Suprapubic skin (tissue), 4 donors: ENCODE data around the gene IMPG2. TPM values are rescaled to one million over a fixed set of nuclear protein-coding genes. Genes with fewer than 3 reads are reported as not detected.

Experiments used
- DNase-seq, 2 donors: peaks; one replicate each; pipeline ENCODE4 v3.0.0-alpha.2; 2019; ENCODE audit warnings: low spot score in 2 of 2
- H3K27ac ChIP-seq: fragments of 200-600 bp; sonication (generic); one replicate; pipeline ENCODE4 v1.5.1; 2019
- H3K27me3 ChIP-seq: fragments of 200-600 bp; sonication (generic); one replicate; pipeline ENCODE4 v1.5.1; 2019
- H3K36me3 ChIP-seq: fragments of 200-600 bp; sonication (generic); one replicate; pipeline ENCODE4 v1.5.1; 2019
- H3K4me1 ChIP-seq: fragments of 200-600 bp; sonication (generic); one replicate; pipeline ENCODE4 v1.5.1; 2019
- H3K4me3 ChIP-seq: fragments of 200-600 bp; sonication (generic); one replicate; pipeline ENCODE4 v1.5.1; 2019; ENCODE audit warnings: mild to moderate bottlenecking
- H3K9me3 ChIP-seq: fragments of 200-600 bp; sonication (generic); one replicate; pipeline ENCODE4 v1.5.1; 2019
- EP300 ChIP-seq: sonication (generic); formaldehyde crosslinking; IDR thresholded peaks from one replicate; pipeline ENCODE4 v1.6.1; 2017; ENCODE audit warnings: antibody characterized with exemption
- POLR2A ChIP-seq, 2 donors: fragments of 450-650 bp; IDR thresholded peaks; one replicate each; pipeline ENCODE4 v1.6.1; 2017; ENCODE audit warnings: antibody characterized with exemption in 2 of 2, mild to moderate bottlenecking in 2 of 2, moderate library complexity in 2 of 2
- POLR2AphosphoS5 ChIP-seq, 3 donors: sonication (generic); formaldehyde crosslinking; IDR thresholded peaks; one replicate each; pipeline ENCODE4 v1.6.1; 2017; ENCODE audit warnings: antibody characterized with exemption in 3 of 3
- WGBS: methylation state at CpG from one replicate; pipeline ENCODE4 v1.1.5; 2018; 5-methylcytosine and 5-hydroxymethylcytosine counted together
- total RNA-seq, 4 donors: library from RNA; depleted of rRNA; stranded (reverse); fragments of >200 nt; gene quantifications; one replicate each; pipeline ENCODE4 v1.1.0, GENCODE V29; 2016
- TF ChIP-seq, protein P1 (sequence below), 2 donors: fragments of 200-600 bp in 1 of 2; fragments of 450-650 bp in 1 of 2; sonication (generic) in 1 of 2; IDR thresholded peaks; one replicate each; pipeline ENCODE4 v1.5.1; 2016 to 2019; ENCODE audit warnings: antibody characterized with exemption in 2 of 2, mild to moderate bottlenecking in 1 of 2, moderate library complexity in 1 of 2

Gene IMPG2
- total RNA-seq, 4 donors from 2014 or later, result 0.04 to 0.24 (median 0.12) TPM

- no peak for TF ChIP-seq POLR2A (IDR thresholded peaks at IDR 0.05)
- TF ChIP-seq, protein P1, sequence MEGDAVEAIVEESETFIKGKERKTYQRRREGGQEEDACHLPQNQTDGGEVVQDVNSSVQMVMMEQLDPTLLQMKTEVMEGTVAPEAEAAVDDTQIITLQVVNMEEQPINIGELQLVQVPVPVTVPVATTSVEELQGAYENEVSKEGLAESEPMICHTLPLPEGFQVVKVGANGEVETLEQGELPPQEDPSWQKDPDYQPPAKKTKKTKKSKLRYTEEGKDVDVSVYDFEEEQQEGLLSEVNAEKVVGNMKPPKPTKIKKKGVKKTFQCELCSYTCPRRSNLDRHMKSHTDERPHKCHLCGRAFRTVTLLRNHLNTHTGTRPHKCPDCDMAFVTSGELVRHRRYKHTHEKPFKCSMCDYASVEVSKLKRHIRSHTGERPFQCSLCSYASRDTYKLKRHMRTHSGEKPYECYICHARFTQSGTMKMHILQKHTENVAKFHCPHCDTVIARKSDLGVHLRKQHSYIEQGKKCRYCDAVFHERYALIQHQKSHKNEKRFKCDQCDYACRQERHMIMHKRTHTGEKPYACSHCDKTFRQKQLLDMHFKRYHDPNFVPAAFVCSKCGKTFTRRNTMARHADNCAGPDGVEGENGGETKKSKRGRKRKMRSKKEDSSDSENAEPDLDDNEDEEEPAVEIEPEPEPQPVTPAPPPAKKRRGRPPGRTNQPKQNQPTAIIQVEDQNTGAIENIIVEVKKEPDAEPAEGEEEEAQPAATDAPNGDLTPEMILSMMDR (IDR thresholded peaks at IDR 0.05), result no peak
- no peak for TF ChIP-seq POLR2AphosphoS5 (IDR thresholded peaks at IDR 0.05)
- TF ChIP-seq EP300, result no peak
- H3K27me3 ChIP-seq, result no peaks in the 10 kb centered on the region
- 91% methylated on average over 7 of the region's 7 CpGs for WGBS
- DNase-seq, result no peak
- H3K4me3 ChIP-seq, result no peak overlapping the region
- H3K4me1 ChIP-seq, result no peaks in the 10 kb centered on the region
- H3K9me3 ChIP-seq, result no peaks in the 10 kb centered on the region
- peaks cover 29% of the 10 kb centered on the region for H3K36me3 ChIP-seq
- H3K27ac ChIP-seq, result no peak overlapping the region
These were observed 8.8 kb upstream of the IMPG2 start for GRCh38 chr3:101329016-101329673.

GRCh38 chr3:101325393-101326134, 5.2 kb upstream of the IMPG2 start:
- TF ChIP-seq POLR2AphosphoS5 (IDR thresholded peaks at IDR 0.05) (no peak), EP300 (no peak), POLR2A (IDR thresholded peaks at IDR 0.05) (no peak)
- TF ChIP-seq, protein P1 (IDR thresholded peaks at IDR 0.05), result no peak
- H3K27ac ChIP-seq, result no peak overlapping the region
- WGBS, result 80% methylated on average over 5 of the region's 5 CpGs
- no peaks in the 10 kb centered on the region for H3K9me3 ChIP-seq
- no peaks in the 10 kb centered on the region for H3K27me3 ChIP-seq
- H3K4me3 ChIP-seq, result no peak overlapping the region
- H3K4me1 ChIP-seq, result no peaks in the 10 kb centered on the region
- no peak for DNase-seq
- H3K36me3 ChIP-seq, result peaks cover 29% of the 10 kb centered on the region

DNA sequence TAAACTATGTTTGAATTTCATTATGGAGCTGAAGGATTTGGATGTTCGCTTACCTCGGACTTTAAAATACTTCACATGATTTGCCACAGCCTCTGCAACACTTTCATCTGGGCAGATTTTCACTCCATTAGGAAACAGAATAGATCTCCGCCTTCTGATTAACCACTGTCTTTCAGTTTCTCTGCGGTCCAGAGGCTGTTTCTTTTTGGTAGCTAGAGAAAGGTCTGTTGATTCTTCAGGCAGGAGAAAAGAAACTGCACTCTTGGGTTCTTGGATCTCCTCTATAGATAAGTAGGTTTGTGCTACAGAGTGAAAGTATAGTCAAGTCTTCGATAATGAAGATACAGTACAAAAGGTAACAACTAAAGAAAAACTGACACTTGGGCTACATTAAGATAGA, 844 bp downstream of the IMPG2 start:
- 85% methylated on average over 5 of the region's 5 CpGs for WGBS
- H3K9me3 ChIP-seq, result no peaks in the 10 kb centered on the region
- TF ChIP-seq EP300 (no peak), POLR2A (IDR thresholded peaks at IDR 0.05) (no peak), POLR2AphosphoS5 (IDR thresholded peaks at IDR 0.05) (no peak)
- TF ChIP-seq, protein P1 (IDR thresholded peaks at IDR 0.05), result no peak
- no peak overlapping the region for H3K27ac ChIP-seq
- H3K36me3 ChIP-seq, result no peaks in the 10 kb centered on the region
- H3K27me3 ChIP-seq, result no peaks in the 10 kb centered on the region
- no peak overlapping the region for H3K4me3 ChIP-seq
- H3K4me1 ChIP-seq, result no peaks in the 10 kb centered on the region
- no peak for DNase-seq

- WGBS, result 96% methylated on average over 2 of the region's 2 CpGs
- TF ChIP-seq EP300 (no peak), POLR2A (IDR thresholded peaks at IDR 0.05) (no peak), POLR2AphosphoS5 (IDR thresholded peaks at IDR 0.05) (no peak)
- TF ChIP-seq, protein P1 (IDR thresholded peaks at IDR 0.05), result no peak
- H3K4me1 ChIP-seq, result no peaks in the 10 kb centered on the region
These were observed 7.8 kb downstream of the IMPG2 start for GRCh38 chr3:101312545-101312944.

GRCh38 chr3:101311676-101312075, 8.7 kb downstream of the IMPG2 start:
- Histone ChIP-seq H3K9me3 (peaks cover 12% of the 10 kb centered on the region), H3K27ac (no peak overlapping the region), H3K27me3 (no peaks in the 10 kb centered on the region), H3K4me1 (no peaks in the 10 kb centered on the region), H3K4me3 (no peak overlapping the region), H3K36me3 (no peaks in the 10 kb centered on the region)
- TF ChIP-seq POLR2AphosphoS5 (IDR thresholded peaks at IDR 0.05), result no peak
- TF ChIP-seq, protein P1 (IDR thresholded peaks at IDR 0.05), result no peak
- TF ChIP-seq POLR2A (IDR thresholded peaks at IDR 0.05), result no peak
- TF ChIP-seq EP300, result no peak
- DNase-seq, result no peak
- 74% methylated on average over 2 of the region's 2 CpGs for WGBS

More at GRCh38 chr3:101312545-101312944, 7.8 kb downstream of the IMPG2 start:
- Histone ChIP-seq H3K27ac (no peak overlapping the region), H3K4me3 (no peak overlapping the region), H3K36me3 (no peaks in the 10 kb centered on the region), H3K27me3 (no peaks in the 10 kb centered on the region), H3K9me3 (peaks cover 12% of the 10 kb centered on the region)
- DNase-seq, result no peak
